Pancreas (tissue), 10 donors: Measurements from ENCODE around the gene KSR2. TPM values are rescaled to one million over a fixed set of nuclear protein-coding genes. Genes with fewer than 3 reads are reported as not detected.

Experiments used
- ATAC-seq, 4 donors: fragments of 200-7000 bp; cut with Tn5 transposase; one replicate each; pipeline versions ENCODE4 v1.8.0 to v1.9.1; 2020; ENCODE audit warnings: mild to moderate bottlenecking in 4 of 4, moderate library complexity in 4 of 4
- DNase-seq, 6 donors: peaks; one replicate each; pipeline ENCODE4 v3.0.0-alpha.2; 2020
- FAIRE-seq: peaks from 2 replicates; lab custom pipeline; 2012; peaks lifted over from hg19 to GRCh38; lab: Jason Lieb, UNC
- H3K27ac ChIP-seq, 4 donors: fragments of 200-600 bp; sonication (generic); 1 replicate in 3 of 4; 2 replicates in 1 of 4; pipeline versions ENCODE4 v1.5.0 to v1.8.0; 2020
- H3K27me3 ChIP-seq, 4 donors: fragments of 200-600 bp; one replicate each; pipeline ENCODE4 v1.8.0; 2021
- H3K36me3 ChIP-seq, 3 donors: fragments of 200-600 bp; sonication (generic) in 1 of 3; one replicate each; pipeline versions ENCODE4 v1.5.0 to v1.8.0; 2020 to 2021
- H3K4me1 ChIP-seq, 3 donors: fragments of 200-600 bp; one replicate each; pipeline ENCODE4 v1.8.0; 2021
- H3K4me3 ChIP-seq, 4 donors: fragments of 200-600 bp; sonication (generic) in 2 of 4; one replicate each; pipeline versions ENCODE4 v1.5.0 to v1.8.0; 2020 to 2021
- H3K9me3 ChIP-seq, 4 donors: fragments of 200-600 bp; one replicate each; pipeline ENCODE4 v1.8.0; 2021
- WGBS, 2 donors: extraction: QIAGEN DNeasy Blood & Tissue Kit; methylation state at CpG; one replicate each; pipeline ENCODE4 v1.1.7; 2013; 5-methylcytosine and 5-hydroxymethylcytosine counted together
- intact Hi-C, 3 donors: fragments of 100-400 bp; cut with DNase I; formaldehyde crosslinking; loops; one replicate each; pipeline versions ENCODE4 v1.11.1 to v1.14.2; 2022
- polyA plus RNA-seq, 2 donors: library from polyadenylated mRNA; stranded (reverse); fragments of 200-250 nt; gene quantifications; one replicate each; pipeline ENCODE4 v1.2.3, GENCODE V29; 2013
- total RNA-seq, 6 donors: library from RNA; stranded (reverse); fragmentation: NEBNext Ultra II Directional in 4 of 6; extraction: Animal tissue kit (Norgen Biotek cat#: 25700) in 4 of 6; gene quantifications; one replicate each; pipeline versions ENCODE4 v1.2.1 to v1.2.4, GENCODE V29; 2021 to 2023
- TF ChIP-seq, protein P1 (sequence below), 4 donors: fragments of 200-600 bp; sonication (generic) in 3 of 4; IDR thresholded peaks; one replicate each; pipeline versions ENCODE4 v1.5.0 to v1.8.0; 2021; ENCODE audit warnings: antibody characterized with exemption in 4 of 4
- donor health status: healthy with polysubstance abuse.
- donor health status: DM: no; HTN: no; CAD: no; lungs with moderate emphysema.
- donor health status: DM: no; HTN: no; CAD: no.
- donor health status: control.
- donor health status: control.
- donor health status: Bipolar disorder and iron deficiency.
- donor health status: DM: yes; HTN: yes; CAD: no.
- donor health status: DM: no; HTN: no; CAD: no.
- donor health status: DM: no; HTN: no; CAD: no.
- donor health status: DM: yes; HTN: yes; CAD: no.

KSR2 gene
- total and polyA plus RNA-seq, 8 donors, result 0.68 to 1.8 (median 1.3) TPM

DNA sequence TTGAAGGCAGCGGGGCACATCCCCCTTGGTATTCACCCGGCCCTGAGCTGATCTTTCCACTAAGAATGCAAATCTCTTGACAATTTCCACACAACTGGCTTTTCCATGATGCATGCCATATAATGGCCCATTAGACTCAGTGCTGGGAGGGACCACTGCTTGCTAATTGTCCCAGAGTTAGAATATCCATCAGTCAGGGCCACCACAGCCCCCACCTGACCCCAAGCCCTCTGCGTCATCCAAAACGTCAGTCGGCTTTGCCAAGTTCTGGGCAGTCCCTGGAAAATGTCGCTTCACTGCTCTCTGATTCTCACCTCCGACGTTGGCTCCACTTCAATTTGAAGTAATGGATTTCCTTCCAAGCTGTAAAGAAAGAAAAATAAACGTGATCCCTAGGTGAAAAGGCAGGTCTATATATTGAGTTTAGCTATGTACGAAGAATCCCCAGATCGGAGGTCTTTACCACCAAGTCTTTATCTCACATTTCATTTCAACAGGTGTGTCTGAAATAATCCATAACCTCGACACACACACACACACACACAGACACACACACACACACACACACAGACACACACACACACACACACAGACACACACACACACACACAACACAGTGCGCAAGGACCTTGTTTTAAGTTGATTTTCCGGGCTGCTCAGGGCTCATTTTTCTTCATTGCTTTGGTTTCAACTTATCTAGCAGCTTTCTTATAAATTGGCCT, 441.9 kb downstream of the KSR2 start:
- Histone ChIP-seq H3K9me3 (no peaks in the 10 kb centered on the region), H3K27me3 (no peaks in the 10 kb centered on the region), H3K27ac (no peak overlapping the region), H3K4me1 (no peaks in the 10 kb centered on the region), H3K4me3 (no peak overlapping the region), H3K36me3 (no peaks in the 10 kb centered on the region)
- TF ChIP-seq, protein P1, sequence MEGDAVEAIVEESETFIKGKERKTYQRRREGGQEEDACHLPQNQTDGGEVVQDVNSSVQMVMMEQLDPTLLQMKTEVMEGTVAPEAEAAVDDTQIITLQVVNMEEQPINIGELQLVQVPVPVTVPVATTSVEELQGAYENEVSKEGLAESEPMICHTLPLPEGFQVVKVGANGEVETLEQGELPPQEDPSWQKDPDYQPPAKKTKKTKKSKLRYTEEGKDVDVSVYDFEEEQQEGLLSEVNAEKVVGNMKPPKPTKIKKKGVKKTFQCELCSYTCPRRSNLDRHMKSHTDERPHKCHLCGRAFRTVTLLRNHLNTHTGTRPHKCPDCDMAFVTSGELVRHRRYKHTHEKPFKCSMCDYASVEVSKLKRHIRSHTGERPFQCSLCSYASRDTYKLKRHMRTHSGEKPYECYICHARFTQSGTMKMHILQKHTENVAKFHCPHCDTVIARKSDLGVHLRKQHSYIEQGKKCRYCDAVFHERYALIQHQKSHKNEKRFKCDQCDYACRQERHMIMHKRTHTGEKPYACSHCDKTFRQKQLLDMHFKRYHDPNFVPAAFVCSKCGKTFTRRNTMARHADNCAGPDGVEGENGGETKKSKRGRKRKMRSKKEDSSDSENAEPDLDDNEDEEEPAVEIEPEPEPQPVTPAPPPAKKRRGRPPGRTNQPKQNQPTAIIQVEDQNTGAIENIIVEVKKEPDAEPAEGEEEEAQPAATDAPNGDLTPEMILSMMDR (IDR thresholded peaks at IDR 0.05), result no peak
- intact Hi-C loops, result no loop called here
- FAIRE-seq (no peak), ATAC-seq (peak in 2 of 4 donors; percentile 15 to 46), DNase-seq (no peak)
- WGBS, 2 donors, result 48 to 49% methylated on average over 14 of the region's 14 CpGs

DNA sequence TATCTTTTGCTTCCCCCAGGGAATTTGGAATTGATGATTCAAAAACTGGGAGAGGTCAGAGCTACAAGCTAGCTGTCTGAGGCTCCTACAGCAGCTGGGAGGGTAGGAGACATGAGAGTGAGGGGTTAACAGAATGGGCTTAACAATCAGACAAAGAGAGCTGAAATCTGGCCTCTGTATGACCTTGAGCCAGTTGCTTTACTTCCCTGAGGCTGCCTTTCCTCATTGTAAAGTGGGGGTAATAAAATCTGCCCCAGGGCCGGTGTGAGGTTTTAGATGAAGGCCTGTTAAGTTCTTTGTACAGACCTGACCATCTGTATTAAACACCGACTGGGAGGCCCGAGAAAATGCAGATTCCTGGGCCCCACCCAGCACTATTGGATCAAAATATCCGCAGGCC, 443.0 kb downstream of the KSR2 start:
- Histone ChIP-seq H3K9me3 (no peaks in the 10 kb centered on the region), H3K27me3 (no peaks in the 10 kb centered on the region), H3K36me3 (no peaks in the 10 kb centered on the region), H3K4me1 (no peaks in the 10 kb centered on the region), H3K27ac (no peak overlapping the region), H3K4me3 (no peak overlapping the region)
- TF ChIP-seq, protein P1 (IDR thresholded peaks at IDR 0.05), result no peak
- ATAC-seq (peak in 2 of 4 donors; percentile 34 to 45), FAIRE-seq (no peak), DNase-seq (no peak)
- intact Hi-C loops, result no loop called here
- 42 to 44% methylated on average over 4 of the region's 4 CpGs for WGBS, 2 donors

DNA sequence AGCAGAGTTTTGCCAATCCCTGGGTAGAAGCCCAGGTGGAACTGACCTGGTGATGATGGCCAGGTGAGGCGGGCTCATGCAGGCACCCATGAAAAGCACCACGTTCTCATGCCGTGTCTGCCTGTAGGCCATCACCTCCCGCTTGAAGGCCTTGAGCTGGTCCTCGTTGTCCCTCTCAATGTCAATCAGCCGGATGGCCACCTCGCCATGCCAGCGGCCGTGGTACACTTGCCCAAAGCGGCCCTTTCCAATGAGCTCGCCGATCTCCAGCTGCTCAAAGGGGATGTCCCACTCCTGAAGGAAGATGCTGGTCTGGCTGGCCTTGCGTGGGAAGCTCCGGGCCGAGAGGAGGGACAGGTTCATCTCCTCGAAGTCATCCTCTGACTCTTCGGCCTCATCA, 444.0 kb downstream of the KSR2 start:
- Histone ChIP-seq H3K4me1 (no peaks in the 10 kb centered on the region), H3K4me3 (no peak overlapping the region), H3K27ac (no peak overlapping the region), H3K9me3 (no peaks in the 10 kb centered on the region), H3K36me3 (no peaks in the 10 kb centered on the region), H3K27me3 (no peaks in the 10 kb centered on the region)
- 97 to 99% methylated on average over 17 of the region's 17 CpGs for WGBS, 2 donors
- intact Hi-C loops, result no loop called here
- no peak for DNase-seq
- FAIRE-seq, result no peak
- TF ChIP-seq, protein P1 (IDR thresholded peaks at IDR 0.05), result no peak
- no peak for ATAC-seq

DNA sequence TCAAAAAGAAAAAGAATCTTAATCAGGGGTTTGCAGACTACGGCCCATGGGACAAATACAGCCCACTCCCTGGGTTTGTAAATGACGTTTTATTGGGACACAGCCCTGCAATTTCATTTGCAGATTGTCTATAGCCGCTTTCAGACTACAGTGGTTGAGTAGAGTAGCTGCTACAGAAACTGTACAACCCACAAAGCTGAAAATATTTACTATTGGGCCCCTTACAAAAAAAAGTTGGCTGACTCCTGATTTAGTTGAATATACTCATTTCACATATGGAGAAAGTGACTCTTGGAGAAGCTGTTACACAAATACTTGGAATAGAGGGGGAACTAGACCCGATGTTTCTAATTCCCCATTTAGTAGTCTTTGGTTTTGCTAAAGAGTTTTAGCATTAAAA, 444.8 kb downstream of the KSR2 start:
- H3K4me1 ChIP-seq, result no peaks in the 10 kb centered on the region
- no peaks in the 10 kb centered on the region for H3K36me3 ChIP-seq
- H3K4me3 ChIP-seq, result no peak overlapping the region
- H3K9me3 ChIP-seq, result no peaks in the 10 kb centered on the region
- no peaks in the 10 kb centered on the region for H3K27me3 ChIP-seq
- intact Hi-C loops, result no loop called here
- H3K27ac ChIP-seq, result no peak overlapping the region
- ATAC-seq (no peak), DNase-seq (no peak), FAIRE-seq (no peak)
- TF ChIP-seq, protein P1 (IDR thresholded peaks at IDR 0.05), result no peak
- 96 to 97% methylated on average over 4 of the region's 4 CpGs for WGBS, 2 donors

DNA sequence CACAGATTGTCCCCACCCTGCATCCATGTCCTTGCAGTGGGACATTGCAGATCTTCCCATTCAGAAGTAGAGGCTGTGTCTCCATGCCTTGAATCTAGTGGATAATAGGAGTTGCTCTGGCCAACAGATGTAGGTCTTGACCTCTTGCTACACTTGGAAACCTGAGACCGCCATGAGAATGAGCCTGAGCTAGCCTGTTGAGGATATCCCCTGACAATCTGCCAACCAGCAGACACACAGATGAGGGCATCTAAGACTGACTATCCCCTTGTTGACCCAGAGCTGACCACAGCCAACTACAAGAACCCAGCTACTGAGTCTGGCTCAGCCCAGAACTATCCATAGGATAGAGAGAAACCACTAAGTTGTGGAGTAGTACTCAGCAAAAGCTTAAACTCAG, 446.2 kb downstream of the KSR2 start:
- Histone ChIP-seq H3K9me3 (no peaks in the 10 kb centered on the region), H3K36me3 (no peaks in the 10 kb centered on the region), H3K4me1 (no peaks in the 10 kb centered on the region), H3K4me3 (no peak overlapping the region), H3K27me3 (no peaks in the 10 kb centered on the region), H3K27ac (no peak overlapping the region)
- FAIRE-seq (no peak), DNase-seq (no peak), ATAC-seq (no peak)
- 92 to 94% methylated on average over 1 of the region's 1 CpG for WGBS, 2 donors
- intact Hi-C loops, result no loop called here
- TF ChIP-seq, protein P1 (IDR thresholded peaks at IDR 0.05), result no peak
